ENCODE results near the gene PACRG. TPM values are rescaled to one million over a fixed set of nuclear protein-coding genes. Genes with fewer than 3 reads are reported as not detected.

PACRG gene
- total and polyA plus RNA-seq, 10 of the 15 experiments (the other 5 are each of a cell fraction or from before 2014, with no cell fraction given), result not detected

DNA sequence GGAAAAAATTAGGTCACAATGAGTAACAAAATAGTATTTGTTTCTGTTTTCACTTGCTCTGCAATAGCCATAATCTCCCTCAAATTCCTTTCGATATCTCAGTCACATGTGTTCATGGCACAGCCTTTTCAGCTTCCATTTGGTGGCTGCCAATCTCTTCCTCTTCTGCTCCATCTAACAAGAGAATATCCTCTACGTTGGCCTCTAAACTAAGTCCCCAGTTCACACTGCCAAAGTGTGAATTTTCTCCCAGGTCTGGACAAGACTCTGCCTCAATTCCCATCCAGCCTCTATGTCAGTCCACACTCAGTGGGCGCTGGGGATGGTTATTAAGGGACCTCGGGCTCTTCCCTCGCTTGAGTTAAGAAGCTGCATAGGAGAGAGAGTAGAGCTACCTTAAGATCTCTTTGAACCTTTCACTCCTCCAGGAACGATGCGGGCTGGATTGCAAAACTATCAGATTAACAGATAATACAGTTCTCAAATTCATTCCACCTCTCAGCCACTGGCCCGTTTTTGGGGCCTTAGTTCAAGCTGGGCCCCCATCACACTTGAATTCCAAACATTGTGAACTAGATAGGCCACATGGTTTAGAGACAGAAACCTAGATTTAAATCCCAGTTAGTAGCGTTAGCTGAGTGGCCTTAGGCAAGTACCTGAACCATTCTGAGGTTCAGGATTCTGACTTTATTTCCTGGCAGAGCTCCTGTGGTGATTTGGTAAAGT is 436.6 kb downstream of the PACRG start:
- BruUV-seq (replicated peaks), result no TSS peak
- SMC1A ChIA-PET (ENCODE audit: uncharacterized antibody, unreplicated experiment), result no interaction called here
- in situ Hi-C loops (cut with MboI), result no loop called here
- Histone ChIP-seq H3K9me3 (replicated peaks; ENCODE audit: control insufficient read depth, insufficient read depth, low read length) (no peaks in the 10 kb centered on the region), H3K4me2 (ENCODE audit: control insufficient read depth, insufficient read depth) (no peak overlapping the region), H2AFZ (ENCODE audit: control insufficient read depth, low read depth, low read length) (no peak overlapping the region), H3K27me3 (replicated peaks in 1 of 2; ENCODE audit: control insufficient read depth in 2 of 2, insufficient read depth in 2 of 2, low read length in 1 of 2) (no peaks in the 10 kb centered on the region), H3K79me2 (ENCODE audit: control insufficient read depth, insufficient read depth, low read length) (no peaks in the 10 kb centered on the region), H3K4me1 (ENCODE audit: control insufficient read depth, insufficient read depth, low read length) (no peaks in the 10 kb centered on the region), H3K9ac (ENCODE audit: control insufficient read depth, insufficient read depth, low read length) (no peak overlapping the region), H3K4me3 (no peak overlapping the region), H3K36me3 (ENCODE audit: control insufficient read depth in 2 of 2, insufficient read depth in 2 of 2, low read length in 1 of 2) (no peaks in the 10 kb centered on the region), H3K27ac (ENCODE audit: control insufficient read depth, insufficient read depth) (no peak overlapping the region), H4K20me1 (ENCODE audit: control insufficient read depth, insufficient read depth) (no peaks in the 10 kb centered on the region)
- ATAC-seq (no peak), FAIRE-seq (no peak), DNase-seq (ENCODE audit: low read depth, low spot score) (no peak)
- WGBS (ENCODE audit: insufficient coverage, insufficient replicate concordance, low lambda C conversion rate, missing lambda C conversion rate), result 39% methylated on average over 9 of the region's 9 CpGs
- TF ChIP-seq ZZZ3 (IDR thresholded peaks at IDR 0.05; ENCODE audit: control insufficient read depth, insufficient read length, low read depth), result no peak
- intact Hi-C loops (cut with micrococcal nuclease; ENCODE audit: unreplicated experiment), result no loop called here
- CTCF ChIA-PET, result no interaction called here
- POLR2A ChIA-PET, result no interaction called here
- RAD21 ChIA-PET (ENCODE audit: unreplicated experiment), result no interaction called here

DNA sequence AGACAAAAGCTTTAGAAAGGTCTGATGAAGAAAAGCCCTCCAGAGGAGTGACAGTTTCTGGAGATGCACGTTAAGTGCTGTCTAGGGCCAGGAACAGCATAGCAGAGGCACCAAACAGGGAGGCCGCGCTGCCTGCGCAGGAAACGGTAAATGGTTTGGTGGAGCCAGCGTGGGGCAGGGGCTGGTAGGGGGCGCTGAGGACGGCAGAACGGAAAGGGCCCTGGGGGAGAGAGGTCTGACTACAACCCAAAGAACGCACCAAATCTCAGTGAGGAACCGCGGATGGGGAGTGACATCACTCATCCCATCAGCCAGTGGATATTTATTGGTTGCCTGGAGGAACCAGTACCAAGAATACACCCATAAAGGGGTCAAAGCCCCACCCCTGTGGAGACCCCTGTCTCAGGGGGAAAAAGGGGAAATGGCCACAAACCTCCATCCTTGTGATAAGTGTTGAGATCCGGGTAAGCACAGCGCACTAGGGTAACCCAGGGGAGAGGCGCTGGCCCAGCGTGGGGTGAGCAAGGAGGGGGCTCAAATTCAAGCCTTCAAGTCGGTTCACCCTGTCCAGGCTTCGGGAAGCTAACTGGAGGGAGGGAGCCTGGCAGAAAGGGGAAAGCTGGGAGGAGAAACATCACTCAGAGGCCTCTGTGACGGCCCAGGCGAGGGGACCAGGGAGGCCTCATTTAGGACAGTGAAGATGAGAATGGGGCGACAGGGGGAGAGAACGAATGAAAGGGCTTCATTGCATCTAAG is 437.6 kb downstream of the PACRG start:
- Histone ChIP-seq H3K4me2 (ENCODE audit: control insufficient read depth, insufficient read depth) (no peak overlapping the region), H3K9ac (ENCODE audit: control insufficient read depth, insufficient read depth, low read length) (no peak overlapping the region), H3K36me3 (ENCODE audit: control insufficient read depth in 2 of 2, insufficient read depth in 2 of 2, low read length in 1 of 2) (no peaks in the 10 kb centered on the region), H4K20me1 (ENCODE audit: control insufficient read depth, insufficient read depth) (no peaks in the 10 kb centered on the region), H3K27ac (ENCODE audit: control insufficient read depth, insufficient read depth) (no peak overlapping the region), H3K9me3 (replicated peaks; ENCODE audit: control insufficient read depth, insufficient read depth, low read length) (no peaks in the 10 kb centered on the region), H3K79me2 (ENCODE audit: control insufficient read depth, insufficient read depth, low read length) (no peaks in the 10 kb centered on the region), H3K4me1 (ENCODE audit: control insufficient read depth, insufficient read depth, low read length) (no peaks in the 10 kb centered on the region), H3K27me3 (replicated peaks in 1 of 2; ENCODE audit: control insufficient read depth in 2 of 2, insufficient read depth in 2 of 2, low read length in 1 of 2) (no peaks in the 10 kb centered on the region), H2AFZ (ENCODE audit: control insufficient read depth, low read depth, low read length) (no peak overlapping the region), H3K4me3 (no peak overlapping the region)
- no peak for DNase-seq (ENCODE audit: low read depth, low spot score)
- in situ Hi-C loops (cut with MboI), result no loop called here
- BruUV-seq (replicated peaks), result no TSS peak
- ChIA-PET POLR2A (interaction anchor here (0.5 kb wide), 1 partner anchor 44 kb away, joined by 3 read pairs; no protein-coding TSS in a partner anchor), SMC1A (ENCODE audit: uncharacterized antibody, unreplicated experiment) (no interaction called here), RAD21 (ENCODE audit: unreplicated experiment) (no interaction called here), CTCF (no interaction called here)
- TF ChIP-seq SIN3A (IDR thresholded peaks at IDR 0.05; ENCODE audit: low read depth, low read length) (no peak), HDAC2 (IDR thresholded peaks at IDR 0.05) (no peak)
- TF ChIP-seq, protein P1, sequence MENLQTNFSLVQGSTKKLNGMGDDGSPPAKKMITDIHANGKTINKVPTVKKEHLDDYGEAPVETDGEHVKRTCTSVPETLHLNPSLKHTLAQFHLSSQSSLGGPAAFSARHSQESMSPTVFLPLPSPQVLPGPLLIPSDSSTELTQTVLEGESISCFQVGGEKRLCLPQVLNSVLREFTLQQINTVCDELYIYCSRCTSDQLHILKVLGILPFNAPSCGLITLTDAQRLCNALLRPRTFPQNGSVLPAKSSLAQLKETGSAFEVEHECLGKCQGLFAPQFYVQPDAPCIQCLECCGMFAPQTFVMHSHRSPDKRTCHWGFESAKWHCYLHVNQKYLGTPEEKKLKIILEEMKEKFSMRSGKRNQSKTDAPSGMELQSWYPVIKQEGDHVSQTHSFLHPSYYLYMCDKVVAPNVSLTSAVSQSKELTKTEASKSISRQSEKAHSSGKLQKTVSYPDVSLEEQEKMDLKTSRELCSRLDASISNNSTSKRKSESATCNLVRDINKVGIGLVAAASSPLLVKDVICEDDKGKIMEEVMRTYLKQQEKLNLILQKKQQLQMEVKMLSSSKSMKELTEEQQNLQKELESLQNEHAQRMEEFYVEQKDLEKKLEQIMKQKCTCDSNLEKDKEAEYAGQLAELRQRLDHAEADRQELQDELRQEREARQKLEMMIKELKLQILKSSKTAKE (IDR thresholded peaks at IDR 0.05; ENCODE audit: low read depth, poor library complexity, severe bottlenecking), result no peak
- TF ChIP-seq, protein P2, sequence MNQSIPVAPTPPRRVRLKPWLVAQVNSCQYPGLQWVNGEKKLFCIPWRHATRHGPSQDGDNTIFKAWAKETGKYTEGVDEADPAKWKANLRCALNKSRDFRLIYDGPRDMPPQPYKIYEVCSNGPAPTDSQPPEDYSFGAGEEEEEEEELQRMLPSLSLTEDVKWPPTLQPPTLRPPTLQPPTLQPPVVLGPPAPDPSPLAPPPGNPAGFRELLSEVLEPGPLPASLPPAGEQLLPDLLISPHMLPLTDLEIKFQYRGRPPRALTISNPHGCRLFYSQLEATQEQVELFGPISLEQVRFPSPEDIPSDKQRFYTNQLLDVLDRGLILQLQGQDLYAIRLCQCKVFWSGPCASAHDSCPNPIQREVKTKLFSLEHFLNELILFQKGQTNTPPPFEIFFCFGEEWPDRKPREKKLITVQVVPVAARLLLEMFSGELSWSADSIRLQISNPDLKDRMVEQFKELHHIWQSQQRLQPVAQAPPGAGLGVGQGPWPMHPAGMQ (IDR thresholded peaks at IDR 0.05; ENCODE audit: borderline replicate concordance), result no peak
- ATAC-seq, result no peak
- whole genome bisulfite sequencing (ENCODE audit: insufficient coverage, insufficient replicate concordance, low lambda C conversion rate, missing lambda C conversion rate), result 51% methylated on average over 21 of the region's 22 CpGs
- intact Hi-C loops (cut with micrococcal nuclease; ENCODE audit: unreplicated experiment), result no loop called here
- no peak for FAIRE-seq
